Epithelial cell of proximal tubule (primary cell): Measurements from ENCODE around the gene CAPS. TPM values are rescaled to one million over a fixed set of nuclear protein-coding genes. Genes with fewer than 3 reads are reported as not detected.
"Not testable (repeated sequence)": the region's sequence is repeated elsewhere in the genome, so short reads cannot be mapped to it uniquely, and the experiment has no call there.

Experiments used
- DNase-seq: peaks from one replicate; pipeline ENCODE4 v3.0.0-alpha.2; 2011; ENCODE audit warnings: low read depth
- H3K4me3 ChIP-seq: 2 replicates; pipeline ENCODE4 v1.5.1; 2011; ENCODE audit warnings: low read depth, mild to moderate bottlenecking, low read length
- total RNA-seq: library from RNA; depleted of rRNA; stranded (reverse); fragments of >200 nt; gene quantifications from 2 replicates; pipeline ENCODE4 v1.2.3, GENCODE V29; 2015
- TF ChIP-seq, protein P1 (sequence below): conservative IDR thresholded peaks from 2 replicates; pipeline ENCODE4 v1.5.1; 2012; ENCODE audit warnings: low read depth, mild to moderate bottlenecking, low read length

CAPS gene
- total RNA-seq, 1 donor from 2014 or later = 4.2 TPM

DNA sequence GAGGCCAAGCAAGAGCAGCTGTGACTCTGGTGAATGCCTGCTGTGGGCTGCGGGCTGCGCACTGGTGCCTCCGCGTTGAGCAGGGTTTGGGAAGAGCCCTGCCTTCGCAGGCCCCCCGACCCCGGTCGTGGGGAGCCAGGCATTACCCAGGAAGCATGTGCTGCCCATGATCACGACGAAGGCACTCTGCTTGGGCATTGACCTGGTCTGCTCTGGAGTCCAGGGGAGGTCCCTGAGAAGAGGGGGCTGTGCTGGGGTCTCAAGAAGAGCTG, 44.7 kb downstream of the CAPS start:
- TF ChIP-seq, protein P1, sequence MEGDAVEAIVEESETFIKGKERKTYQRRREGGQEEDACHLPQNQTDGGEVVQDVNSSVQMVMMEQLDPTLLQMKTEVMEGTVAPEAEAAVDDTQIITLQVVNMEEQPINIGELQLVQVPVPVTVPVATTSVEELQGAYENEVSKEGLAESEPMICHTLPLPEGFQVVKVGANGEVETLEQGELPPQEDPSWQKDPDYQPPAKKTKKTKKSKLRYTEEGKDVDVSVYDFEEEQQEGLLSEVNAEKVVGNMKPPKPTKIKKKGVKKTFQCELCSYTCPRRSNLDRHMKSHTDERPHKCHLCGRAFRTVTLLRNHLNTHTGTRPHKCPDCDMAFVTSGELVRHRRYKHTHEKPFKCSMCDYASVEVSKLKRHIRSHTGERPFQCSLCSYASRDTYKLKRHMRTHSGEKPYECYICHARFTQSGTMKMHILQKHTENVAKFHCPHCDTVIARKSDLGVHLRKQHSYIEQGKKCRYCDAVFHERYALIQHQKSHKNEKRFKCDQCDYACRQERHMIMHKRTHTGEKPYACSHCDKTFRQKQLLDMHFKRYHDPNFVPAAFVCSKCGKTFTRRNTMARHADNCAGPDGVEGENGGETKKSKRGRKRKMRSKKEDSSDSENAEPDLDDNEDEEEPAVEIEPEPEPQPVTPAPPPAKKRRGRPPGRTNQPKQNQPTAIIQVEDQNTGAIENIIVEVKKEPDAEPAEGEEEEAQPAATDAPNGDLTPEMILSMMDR = no peak
- H3K4me3 ChIP-seq = no peak overlapping the region

DNA sequence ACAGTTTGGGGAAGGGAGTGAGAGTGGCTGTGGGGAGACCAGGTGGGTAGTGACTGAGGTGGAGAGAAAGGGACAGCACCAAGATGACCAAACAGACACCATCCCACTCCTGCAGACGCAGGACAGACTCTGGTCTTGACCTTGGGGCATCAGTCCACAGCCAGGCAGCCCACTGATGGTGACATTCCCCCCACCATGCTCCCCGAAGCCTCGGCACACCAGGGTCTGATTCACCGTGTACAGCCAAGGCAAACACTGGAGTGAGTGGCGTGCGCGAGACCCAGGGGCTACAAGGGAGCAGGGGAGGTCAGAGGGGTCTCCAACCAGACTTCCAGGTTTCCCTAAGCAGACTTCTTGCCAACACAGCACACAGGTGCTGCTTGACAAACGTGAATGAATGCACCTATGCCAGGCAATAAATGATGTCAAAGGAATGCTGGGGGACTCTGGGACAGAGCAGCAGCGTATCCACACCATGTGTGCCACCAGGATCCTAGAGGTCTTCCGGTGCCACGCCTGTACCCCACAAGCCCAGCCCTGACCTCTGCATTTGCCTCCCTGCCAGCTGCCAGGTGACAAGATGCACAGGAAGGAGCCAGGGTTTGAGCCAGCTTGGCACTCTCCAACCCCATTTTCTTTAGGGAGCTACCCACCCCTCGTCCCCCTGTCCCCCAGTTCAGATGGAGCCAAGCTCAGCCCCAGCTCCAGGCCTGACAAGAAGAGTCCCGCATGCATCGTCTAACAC, 45.4 kb downstream of the CAPS start:
- TF ChIP-seq, protein P1 = no peak
- no peak for DNase-seq
- H3K4me3 ChIP-seq = no peak overlapping the region

More for the DNA sequence above, 44.7 kb downstream of the CAPS start:
- DNase-seq = no peak

DNA sequence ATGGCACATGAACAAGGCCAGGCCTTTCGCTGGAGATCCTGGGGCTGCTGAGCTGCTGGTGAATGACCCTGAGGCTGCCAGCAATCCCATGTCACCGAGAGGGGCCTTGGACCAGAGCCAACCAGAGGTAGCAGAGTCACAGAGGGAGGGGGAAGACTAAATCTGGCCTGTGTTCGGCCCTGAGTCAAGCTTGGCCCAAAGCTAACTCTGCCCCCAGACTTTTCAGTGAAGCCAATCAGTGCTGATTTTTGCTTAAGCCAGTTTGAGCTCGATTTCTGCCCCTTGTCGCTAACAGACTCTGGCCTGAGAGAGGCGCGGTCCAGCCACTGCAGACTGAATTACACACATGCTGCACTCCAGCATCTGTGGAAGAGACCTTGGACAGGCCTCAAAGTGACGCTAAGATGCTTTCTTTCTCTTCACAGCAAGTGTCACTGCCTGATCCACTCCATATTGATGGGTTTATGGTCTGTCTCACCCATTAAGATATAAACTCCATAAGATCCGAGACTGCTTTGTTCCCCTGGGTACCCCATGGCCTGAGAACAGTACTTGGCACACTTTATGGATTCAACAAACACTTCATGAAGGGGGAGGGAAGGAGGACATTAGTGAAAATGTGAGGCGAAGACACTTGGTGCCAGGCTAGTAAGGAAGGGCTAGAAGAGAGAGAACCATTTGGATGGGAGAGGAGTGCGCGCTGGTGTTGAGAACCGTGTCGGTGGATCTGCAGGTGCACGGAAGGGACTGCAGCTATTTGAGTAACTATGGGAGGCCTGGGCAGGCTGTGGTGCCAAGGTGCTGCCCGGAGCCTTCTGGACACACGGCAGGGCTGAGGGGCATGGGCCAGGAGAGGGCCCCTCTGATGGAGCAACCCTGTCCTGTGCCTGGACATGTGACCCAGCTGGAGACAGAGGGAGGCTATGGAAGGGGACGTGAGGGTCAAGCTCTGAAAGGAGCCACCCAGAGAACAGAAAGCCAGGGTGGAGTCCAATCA, 46.2 kb downstream of the CAPS start:
- TF ChIP-seq, protein P1 = no peak
- DNase-seq = no peak
- no peak overlapping the region for H3K4me3 ChIP-seq

DNA sequence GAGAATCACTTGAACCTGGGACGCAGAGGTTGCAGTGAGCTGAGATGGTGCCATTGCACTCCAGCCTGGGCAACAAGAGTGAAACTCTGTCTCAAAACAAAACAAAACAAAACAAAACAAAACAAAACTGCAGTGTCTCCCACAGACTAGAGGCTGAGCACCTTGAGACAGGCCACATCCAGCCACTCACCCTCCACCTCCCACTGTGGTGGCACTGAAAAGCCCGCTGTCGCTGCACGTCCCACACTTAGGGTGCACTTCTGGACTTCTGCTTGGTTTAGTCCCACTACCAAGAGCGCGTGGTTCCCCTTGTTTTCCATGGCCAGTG, 47.6 kb downstream of the CAPS start:
- not testable (repeated sequence) for H3K4me3 ChIP-seq, DNase-seq

DNA sequence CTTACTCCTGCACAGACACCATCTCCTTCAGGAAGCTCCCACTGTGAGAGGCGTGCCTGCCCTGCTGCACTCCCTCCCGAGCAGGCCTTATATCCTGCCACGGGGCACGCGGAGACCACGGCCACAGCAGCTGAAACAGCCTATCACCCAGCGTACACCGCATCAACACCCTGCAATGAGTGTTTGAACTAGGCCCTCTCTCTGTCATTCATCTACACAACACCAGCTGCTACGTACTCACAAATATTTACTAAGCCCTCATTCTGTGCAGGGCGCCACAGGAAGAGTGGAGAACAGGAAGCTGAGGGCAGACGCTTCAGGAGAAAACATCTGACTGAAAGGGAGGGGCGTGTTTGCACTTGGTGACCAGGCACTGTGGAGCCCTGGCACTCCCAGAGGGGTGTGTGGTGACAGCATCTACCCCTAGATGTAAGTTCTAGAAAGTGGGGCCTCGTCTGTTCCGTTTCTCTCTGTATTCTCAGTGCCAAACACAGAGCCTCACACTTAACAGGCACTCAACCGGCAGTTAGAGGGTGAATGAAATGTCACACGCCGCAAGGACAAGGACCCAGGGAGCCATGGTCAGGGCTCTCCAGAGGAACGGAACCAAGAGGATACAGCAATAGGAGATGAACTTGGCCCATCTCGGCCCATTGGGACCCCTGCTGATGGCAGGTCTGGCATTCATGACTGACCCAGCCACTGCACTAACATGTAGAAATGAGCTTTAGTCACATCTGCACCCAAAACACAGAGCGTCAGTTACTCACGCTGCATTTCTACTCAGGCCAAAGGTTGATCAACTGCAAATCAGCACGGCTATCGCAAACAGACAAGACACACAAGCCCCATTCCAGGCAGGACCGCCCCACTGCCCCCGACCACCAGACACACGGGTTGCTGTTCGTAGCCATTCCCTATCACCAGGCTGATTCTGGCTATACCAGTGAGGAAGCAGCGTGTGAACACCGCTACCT, 48.2 kb downstream of the CAPS start:
- DNase-seq = no peak
- TF ChIP-seq, protein P1 = no peak

DNA sequence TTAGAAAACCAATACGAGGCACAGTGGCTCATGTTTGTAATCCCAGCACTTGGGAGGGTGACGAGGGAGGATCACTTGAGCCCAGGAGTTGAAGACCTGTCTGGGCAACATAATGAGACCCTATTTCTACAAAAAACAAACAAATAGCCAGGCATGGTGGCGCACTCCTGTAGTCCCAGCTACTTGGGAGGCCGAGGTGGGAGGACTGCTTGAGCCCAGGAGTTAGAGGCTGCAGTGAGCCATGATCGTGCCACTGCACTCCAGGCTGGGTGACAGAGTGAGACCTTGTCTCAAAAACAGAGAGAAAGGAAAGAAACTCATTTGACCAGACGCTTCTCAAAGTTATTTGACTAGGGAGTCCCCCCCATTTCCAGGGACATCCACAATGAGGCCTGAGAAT, 49.2 kb downstream of the CAPS start:
- H3K4me3 ChIP-seq, DNase-seq: not testable (repeated sequence)

More for the DNA sequence above, 48.2 kb downstream of the CAPS start:
- no peak overlapping the region for H3K4me3 ChIP-seq

DNA sequence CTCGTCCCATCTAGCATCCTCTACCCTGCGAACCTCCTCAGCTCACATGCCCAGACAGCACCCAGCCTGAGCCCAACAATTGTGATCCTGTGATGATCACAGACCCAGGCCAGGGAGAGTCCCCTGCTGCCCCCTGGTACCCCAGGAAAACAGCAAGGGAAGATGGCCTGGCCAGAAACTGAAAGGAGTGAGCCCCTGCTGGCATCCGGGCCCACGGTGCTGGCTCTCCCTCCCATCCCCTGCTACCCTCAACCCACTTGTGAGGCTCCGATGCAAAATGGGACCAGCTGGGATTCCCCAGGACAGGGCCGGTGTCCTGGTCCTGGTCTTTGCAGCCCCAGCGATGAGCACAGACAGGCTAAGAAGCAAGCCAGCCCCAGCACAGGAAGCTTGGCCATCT, 49.8 kb downstream of the CAPS start:
- DNase-seq = no peak
- TF ChIP-seq, protein P1 = no peak
- no peak overlapping the region for H3K4me3 ChIP-seq
